ENCODE results near the gene GID8. TPM values are rescaled to one million over a fixed set of nuclear protein-coding genes. Genes with fewer than 3 reads are reported as not detected.

GID8 gene
- total RNA-seq, 1 donor: 34.4 TPM

DNA sequence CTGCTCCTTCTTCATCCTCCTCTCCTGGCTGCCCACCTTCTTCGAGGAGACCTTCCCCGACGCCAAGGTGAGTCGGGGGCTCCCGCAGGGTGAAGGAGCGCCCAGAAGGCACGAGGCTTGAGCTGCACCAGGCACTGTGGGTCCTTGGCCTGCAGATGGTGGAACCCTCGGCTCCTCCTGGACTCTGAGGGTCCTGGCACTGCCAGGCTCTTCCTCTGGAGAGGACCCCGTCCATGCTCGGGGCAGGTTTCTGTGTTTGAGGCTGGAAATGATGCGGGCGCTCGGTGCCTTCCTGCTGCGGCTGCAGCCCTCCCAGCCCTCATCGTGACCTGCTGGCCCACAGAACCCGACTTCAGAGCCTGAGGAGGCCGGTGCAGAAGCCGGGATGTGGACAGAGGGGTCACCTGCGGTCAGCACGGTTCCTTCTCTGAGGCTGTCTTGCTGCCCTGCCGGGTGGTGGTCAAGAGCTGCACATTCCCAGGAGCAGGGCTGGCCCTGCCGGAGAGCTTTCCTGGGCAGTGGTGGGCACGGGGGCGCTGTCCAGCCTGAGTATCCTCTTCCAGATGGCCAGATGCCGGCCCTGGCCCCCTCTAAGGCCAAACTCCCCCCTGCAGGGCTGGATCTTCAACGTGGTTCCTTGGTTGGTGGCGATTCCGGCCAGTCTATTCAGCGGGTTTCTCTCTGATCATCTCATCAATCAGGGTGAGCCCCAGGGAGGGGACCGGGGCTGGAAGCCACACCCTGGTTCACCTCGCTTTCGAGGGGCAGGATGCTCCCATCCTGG, 25.9 kb downstream of the GID8 start:
- Histone ChIP-seq H3K4me3 (ENCODE audit: insufficient read depth, low read length) (no peak overlapping the region), H3K9me3 (ENCODE audit: low read depth, low read length) (no peaks in the 10 kb centered on the region), H3K36me3 (ENCODE audit: insufficient read depth, low read length) (peaks cover 29% of the 10 kb centered on the region), H3K4me1 (ENCODE audit: insufficient read depth, low read length) (no peaks in the 10 kb centered on the region), H3K79me2 (ENCODE audit: insufficient read depth, low read length) (peaks cover 2% of the 10 kb centered on the region), H3K4me2 (ENCODE audit: insufficient read depth, low read length) (no peak overlapping the region), H2AFZ (ENCODE audit: low read length) (no peak overlapping the region), H3K27me3 (ENCODE audit: insufficient read depth, low read length) (no peaks in the 10 kb centered on the region), H4K20me1 (ENCODE audit: insufficient read depth, low read length) (peaks cover 14% of the 10 kb centered on the region), H3K27ac (ENCODE audit: low read depth, low read length) (no peak overlapping the region)
- TF ChIP-seq, protein P1, sequence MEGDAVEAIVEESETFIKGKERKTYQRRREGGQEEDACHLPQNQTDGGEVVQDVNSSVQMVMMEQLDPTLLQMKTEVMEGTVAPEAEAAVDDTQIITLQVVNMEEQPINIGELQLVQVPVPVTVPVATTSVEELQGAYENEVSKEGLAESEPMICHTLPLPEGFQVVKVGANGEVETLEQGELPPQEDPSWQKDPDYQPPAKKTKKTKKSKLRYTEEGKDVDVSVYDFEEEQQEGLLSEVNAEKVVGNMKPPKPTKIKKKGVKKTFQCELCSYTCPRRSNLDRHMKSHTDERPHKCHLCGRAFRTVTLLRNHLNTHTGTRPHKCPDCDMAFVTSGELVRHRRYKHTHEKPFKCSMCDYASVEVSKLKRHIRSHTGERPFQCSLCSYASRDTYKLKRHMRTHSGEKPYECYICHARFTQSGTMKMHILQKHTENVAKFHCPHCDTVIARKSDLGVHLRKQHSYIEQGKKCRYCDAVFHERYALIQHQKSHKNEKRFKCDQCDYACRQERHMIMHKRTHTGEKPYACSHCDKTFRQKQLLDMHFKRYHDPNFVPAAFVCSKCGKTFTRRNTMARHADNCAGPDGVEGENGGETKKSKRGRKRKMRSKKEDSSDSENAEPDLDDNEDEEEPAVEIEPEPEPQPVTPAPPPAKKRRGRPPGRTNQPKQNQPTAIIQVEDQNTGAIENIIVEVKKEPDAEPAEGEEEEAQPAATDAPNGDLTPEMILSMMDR (IDR thresholded peaks at IDR 0.05; ENCODE audit: extremely low read depth, low read depth, low read length): no peak
- no peak for DNase-seq (ENCODE audit: insufficient read length, low spot score, missing footprints)

DNA sequence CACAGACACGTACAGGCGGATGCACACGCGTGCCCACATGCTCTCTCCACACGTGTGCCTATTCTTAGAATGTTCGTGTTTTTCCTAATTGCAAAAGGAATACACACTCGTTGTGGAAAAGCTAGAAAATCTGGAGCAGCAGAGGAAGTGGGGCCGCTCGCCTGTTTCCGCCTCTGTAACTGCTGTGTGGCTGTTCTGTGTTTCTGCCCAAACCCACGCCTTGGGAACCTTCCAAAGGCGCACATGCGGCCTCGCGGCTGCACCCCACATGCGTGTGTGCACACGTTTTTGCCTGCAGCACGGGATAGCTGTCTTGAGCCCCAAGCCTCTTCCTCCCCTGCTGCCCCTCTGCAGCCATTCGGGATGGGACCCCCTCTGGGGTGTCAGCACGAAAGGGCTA, 26.8 kb downstream of the GID8 start:
- Histone ChIP-seq H3K27ac (ENCODE audit: low read depth, low read length) (no peak overlapping the region), H4K20me1 (ENCODE audit: insufficient read depth, low read length) (peaks cover 16% of the 10 kb centered on the region)
- DNase-seq (ENCODE audit: insufficient read length, low spot score, missing footprints): no peak

DNA sequence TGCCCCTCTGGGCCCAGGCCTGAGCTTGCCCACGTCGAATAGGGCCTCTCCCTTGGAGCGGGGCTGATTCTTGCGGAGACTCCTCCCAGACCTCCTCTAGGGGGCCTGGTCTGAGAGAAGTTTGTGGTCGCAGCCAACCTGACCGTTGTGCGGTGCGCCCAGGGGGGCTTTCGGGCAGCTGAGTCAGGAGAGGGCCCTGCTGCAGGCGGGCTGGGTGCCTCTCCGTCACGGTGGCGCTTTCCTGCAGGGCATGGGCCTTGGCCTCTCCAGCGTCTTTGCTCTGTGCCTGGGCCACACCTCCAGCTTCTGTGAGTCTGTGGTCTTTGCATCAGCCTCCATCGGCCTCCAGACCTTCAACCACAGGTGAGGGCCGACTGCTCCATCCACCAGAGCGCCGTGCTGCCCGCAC, 27.4 kb downstream of the GID8 start:
- TF ChIP-seq, protein P1 (IDR thresholded peaks at IDR 0.05; ENCODE audit: extremely low read depth, low read depth, low read length): no peak

More for the DNA sequence above, 26.8 kb downstream of the GID8 start:
- peaks cover 2% of the 10 kb centered on the region for H3K79me2 ChIP-seq (ENCODE audit: insufficient read depth, low read length)
- no peaks in the 10 kb centered on the region for H3K27me3 ChIP-seq (ENCODE audit: insufficient read depth, low read length)
- H3K4me2 ChIP-seq (ENCODE audit: insufficient read depth, low read length): no peak overlapping the region
- H3K4me1 ChIP-seq (ENCODE audit: insufficient read depth, low read length): no peaks in the 10 kb centered on the region
- H3K36me3 ChIP-seq (ENCODE audit: insufficient read depth, low read length): peaks cover 28% of the 10 kb centered on the region
- TF ChIP-seq, protein P1 (IDR thresholded peaks at IDR 0.05; ENCODE audit: extremely low read depth, low read depth, low read length): no peak
- no peak overlapping the region for H3K4me3 ChIP-seq (ENCODE audit: insufficient read depth, low read length)
- H3K9me3 ChIP-seq (ENCODE audit: low read depth, low read length): no peaks in the 10 kb centered on the region
- H2AFZ ChIP-seq (ENCODE audit: low read length): no peak overlapping the region

More for the DNA sequence above, 27.4 kb downstream of the GID8 start:
- Histone ChIP-seq H3K9me3 (ENCODE audit: low read depth, low read length) (no peaks in the 10 kb centered on the region), H3K79me2 (ENCODE audit: insufficient read depth, low read length) (peaks cover under 1% of the 10 kb centered on the region), H3K27ac (ENCODE audit: low read depth, low read length) (no peak overlapping the region), H3K27me3 (ENCODE audit: insufficient read depth, low read length) (peaks cover 3% of the 10 kb centered on the region), H2AFZ (ENCODE audit: low read length) (no peak overlapping the region), H3K4me1 (ENCODE audit: insufficient read depth, low read length) (no peaks in the 10 kb centered on the region), H3K4me2 (ENCODE audit: insufficient read depth, low read length) (no peak overlapping the region), H3K4me3 (ENCODE audit: insufficient read depth, low read length) (no peak overlapping the region), H4K20me1 (ENCODE audit: insufficient read depth, low read length) (peaks cover 12% of the 10 kb centered on the region), H3K36me3 (ENCODE audit: insufficient read depth, low read length) (peaks cover 23% of the 10 kb centered on the region)
- DNase-seq (ENCODE audit: insufficient read length, low spot score, missing footprints): no peak

Measured in osteoblast (primary cell).